MM.1S (cell line): ENCODE measurements around the gene CCP110.

Experiments used
- CTCF ChIP-seq: fragments of 300-600 bp; sonication (generic); IDR thresholded peaks from 2 replicates; pipeline ENCODE4 v1.5.1; 2016; ENCODE audit warnings: antibody characterized with exemption, low read length, mixed read lengths
- EZH2phosphoT487 ChIP-seq: fragments of 300-600 bp; sonication (generic); IDR thresholded peaks from 2 replicates; pipeline ENCODE4 v1.6.1; 2018; ENCODE audit warnings: antibody characterized with exemption, low read length

- TF ChIP-seq CTCF: no peak
- no peak for TF ChIP-seq EZH2phosphoT487
Observed at GRCh38 chr16:19512297-19512696, 11.4 kb upstream of the CCP110 start.
